Stimulated activated CD8-positive, alpha-beta memory T cell treated with anti-CD3 and anti-CD28 coated beads, Interleukin-12 subunit alpha, Interleukin-12 subunit beta, amount 100 ng/mL, for 24 hours (primary cell): ENCODE measurements around the gene GCSAM.

Source experiments
- DNase-seq: peaks from one replicate; pipeline ENCODE4 v3.0.0-alpha.2; 2020; ENCODE audit errors: extremely low read depth

Gene GCSAM

DNA sequence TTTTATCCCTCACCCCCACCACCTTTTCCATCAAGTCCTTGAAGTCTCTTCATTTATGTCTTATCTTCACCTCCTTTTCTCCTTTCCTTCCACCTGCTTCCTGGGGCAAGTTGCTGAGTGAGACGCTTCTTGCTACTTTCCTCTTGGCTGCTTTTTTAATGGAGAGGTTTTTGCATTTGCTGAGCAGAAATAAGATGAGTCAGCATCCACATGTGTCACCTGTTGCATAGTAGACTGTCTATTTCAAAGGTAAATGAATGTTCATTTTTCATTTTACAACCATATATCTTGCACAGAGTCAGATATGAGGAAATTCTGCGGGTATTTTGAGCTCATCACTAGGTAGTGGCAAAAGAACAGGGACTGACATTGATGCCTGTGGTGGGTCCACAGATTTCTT, 28.3 kb downstream of the GCSAM start:
- DNase-seq: no peak

- DNase-seq: no peak
Observed at GRCh38 chr3:112101916-112102315, 31.1 kb downstream of the GCSAM start.

GRCh38 chr3:112097378-112097777, 35.7 kb downstream of the GCSAM start:
- DNase-seq: no peak

DNA sequence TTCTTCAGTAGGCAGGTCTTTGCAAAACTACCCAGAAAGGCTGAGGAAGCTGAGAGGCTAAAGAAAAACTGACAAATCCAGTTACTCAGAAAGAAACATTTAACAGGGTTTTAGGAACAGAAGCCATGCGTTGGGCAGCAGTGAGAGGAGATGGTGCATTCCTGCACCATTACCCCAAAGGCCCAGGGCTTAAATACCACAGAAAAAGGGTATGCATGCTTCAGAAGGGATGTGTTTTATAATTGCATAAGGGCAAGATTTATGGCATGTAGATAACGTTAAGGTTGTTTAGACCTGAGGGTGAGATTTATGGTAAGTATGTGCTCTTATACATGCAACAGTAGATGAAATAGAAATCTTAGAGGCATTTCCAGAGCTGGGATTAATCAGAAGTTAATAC, 36.9 kb downstream of the GCSAM start:
- DNase-seq: no peak

DNA sequence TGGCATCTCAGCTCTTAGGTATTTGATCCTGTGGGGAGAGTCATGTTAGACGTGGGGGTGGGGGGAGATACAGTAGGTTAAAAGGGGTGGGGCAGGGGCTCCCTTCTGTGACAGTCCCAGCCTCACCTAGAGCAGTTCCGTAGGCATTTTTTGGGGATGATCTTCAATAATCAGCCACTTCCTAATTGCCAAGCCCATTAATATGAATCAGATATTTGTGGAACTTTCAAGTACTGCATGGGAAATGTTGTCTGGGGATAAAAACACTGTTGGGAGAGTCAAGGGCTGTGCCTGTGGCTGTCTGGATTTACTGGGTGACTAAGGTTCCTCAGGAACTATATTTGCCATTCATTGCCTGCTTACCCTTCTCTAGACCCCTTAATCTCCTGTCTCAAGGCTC, 37.3 kb downstream of the GCSAM start:
- DNase-seq: no peak

- DNase-seq: no peak
Observed at GRCh38 chr3:112093180-112093522, 39.9 kb downstream of the GCSAM start.

- DNase-seq: no peak
Observed at GRCh38 chr3:112092496-112093179, 40.4 kb downstream of the GCSAM start.

- DNase-seq: no peak
Observed at GRCh38 chr3:112090887-112091586, 42.0 kb downstream of the GCSAM start.

- no peak for DNase-seq
Observed at GRCh38 chr3:112089956-112090886, 42.8 kb downstream of the GCSAM start.

DNA sequence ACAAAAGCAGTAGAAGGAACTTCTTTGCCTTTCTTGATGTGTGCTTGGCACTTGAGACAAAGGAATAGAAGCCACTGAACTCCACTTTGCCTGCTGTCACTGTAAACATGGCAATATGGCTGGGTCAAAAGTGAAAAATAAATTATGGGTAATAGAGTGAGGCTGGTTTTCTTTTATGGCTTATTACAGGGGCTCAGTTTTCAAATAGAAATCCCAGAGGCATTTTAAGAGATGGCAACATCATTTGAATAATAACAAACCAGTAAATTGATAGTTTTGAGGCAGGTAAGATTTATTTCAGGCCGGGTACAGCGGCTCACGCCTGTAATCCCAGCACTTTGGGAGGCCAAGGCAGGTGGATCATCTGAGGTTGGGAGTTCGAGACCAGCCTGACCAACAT, 44.1 kb downstream of the GCSAM start:
- DNase-seq: no peak

DNA sequence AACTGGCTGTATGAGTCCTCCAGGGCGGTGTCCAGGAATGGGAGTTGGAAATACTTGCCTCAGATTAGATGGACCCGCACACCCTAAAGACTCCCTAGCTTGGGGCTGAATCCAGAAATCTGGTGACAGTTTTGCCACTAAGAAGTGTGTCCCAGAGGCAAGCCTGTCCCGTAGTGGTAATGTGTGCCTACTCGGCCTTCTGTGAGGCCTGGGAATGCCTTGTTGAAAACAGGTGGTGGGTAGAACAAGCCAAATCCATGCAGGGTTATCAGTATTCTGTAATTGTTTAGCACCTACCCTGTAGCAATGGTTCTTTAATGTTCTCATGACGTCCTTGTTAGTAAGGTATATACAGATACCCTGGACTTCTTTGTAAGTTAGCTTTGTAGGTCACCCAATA, 45.3 kb downstream of the GCSAM start:
- no peak for DNase-seq

DNA sequence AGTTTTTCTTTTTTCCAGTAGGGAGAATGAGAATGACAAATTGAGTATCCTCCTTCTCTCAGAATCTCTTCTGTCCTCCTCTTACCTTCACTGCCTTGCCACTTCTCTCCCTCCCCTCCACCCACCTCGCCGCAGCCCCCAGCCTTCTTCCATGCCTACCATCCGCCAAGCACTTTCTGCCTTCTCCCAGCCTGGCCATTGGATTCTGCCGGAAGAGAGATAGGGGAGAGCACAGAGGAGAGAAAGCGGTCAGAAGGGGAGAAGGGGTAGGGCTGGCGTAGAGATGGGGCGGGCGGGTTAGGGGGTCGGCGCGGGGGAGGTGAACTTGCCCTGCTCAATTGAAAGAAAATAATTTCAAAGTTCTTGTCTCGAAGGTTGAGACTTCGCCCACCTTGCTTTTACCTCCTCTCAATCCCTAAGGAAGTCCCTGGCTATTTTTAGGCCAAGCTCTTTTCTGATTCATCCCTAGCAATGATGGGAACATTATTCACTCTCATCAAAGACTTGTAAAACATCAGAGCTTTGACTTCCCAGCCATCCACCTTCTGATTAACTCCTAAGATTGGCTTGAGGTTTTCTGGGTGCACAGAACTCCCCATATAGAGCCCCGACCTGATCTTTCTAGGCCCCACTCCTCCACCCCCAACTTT, 46.0 kb downstream of the GCSAM start:
- DNase-seq: no peak

- no peak for DNase-seq
Observed at GRCh38 chr3:112086076-112086854, 46.8 kb downstream of the GCSAM start, which contains the start of gene C3orf52. TSS of gene C3orf52 (plus strand) at chr3:112086389. CDS start at chr3:112086408, 19 bp downstream.

DNA sequence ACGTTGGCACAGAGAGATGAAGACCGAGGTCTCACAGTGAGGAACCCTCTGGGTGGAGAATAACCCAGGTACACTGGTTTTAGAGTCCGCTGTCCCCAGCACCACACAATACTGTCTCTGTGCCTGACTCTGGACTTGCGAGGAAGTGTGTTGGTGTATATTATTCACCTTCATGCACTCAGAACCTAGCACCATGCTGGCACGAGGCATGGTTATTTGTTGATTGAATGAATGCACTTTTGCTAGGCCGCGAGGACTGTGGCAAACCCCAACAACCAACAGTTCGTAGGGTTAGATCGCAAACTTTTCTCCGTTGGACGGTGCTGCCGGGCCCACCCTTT, 47.3 kb downstream of the GCSAM start:
- DNase-seq: no peak

DNA sequence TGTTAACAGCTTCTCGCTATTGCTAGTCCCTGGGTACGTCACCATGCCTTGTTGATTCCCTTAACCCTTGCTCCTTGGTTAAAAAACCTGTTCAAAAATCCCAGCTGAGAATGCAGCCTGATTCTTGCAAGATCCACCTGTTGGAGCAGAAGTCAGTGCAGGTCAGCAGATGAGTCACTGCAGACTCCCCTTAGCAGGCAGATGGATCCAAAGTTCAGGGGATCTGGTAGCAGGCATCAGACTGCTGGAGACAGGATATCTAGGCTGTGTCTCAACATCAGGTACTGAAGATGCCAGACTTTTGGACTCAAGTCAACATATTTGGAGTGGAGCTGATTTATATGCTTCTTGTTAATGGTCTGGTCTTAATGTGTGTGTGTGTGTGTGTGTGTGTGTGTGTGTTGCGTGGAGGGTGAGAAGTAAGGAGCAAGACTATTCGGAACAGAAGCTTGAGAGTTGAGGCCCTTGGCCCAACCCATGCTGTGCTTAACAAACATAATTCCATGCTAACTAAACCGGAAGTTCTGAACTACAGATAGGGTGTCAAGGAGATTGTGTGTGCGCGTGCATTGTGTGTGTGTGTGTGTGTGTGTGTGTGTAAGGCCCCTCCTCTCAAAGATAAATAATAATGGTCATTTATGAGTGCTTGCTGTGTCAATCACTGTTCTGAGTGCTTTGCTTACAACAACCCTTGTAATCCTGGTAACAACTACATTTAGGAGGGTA, 47.9 kb downstream of the GCSAM start:
- no peak for DNase-seq

- no peak for DNase-seq
Observed at GRCh38 chr3:112083239-112083638, 49.8 kb downstream of the GCSAM start.

GRCh38 chr3:112078125-112079083, 54.6 kb downstream of the GCSAM start:
- DNase-seq: no peak

DNA sequence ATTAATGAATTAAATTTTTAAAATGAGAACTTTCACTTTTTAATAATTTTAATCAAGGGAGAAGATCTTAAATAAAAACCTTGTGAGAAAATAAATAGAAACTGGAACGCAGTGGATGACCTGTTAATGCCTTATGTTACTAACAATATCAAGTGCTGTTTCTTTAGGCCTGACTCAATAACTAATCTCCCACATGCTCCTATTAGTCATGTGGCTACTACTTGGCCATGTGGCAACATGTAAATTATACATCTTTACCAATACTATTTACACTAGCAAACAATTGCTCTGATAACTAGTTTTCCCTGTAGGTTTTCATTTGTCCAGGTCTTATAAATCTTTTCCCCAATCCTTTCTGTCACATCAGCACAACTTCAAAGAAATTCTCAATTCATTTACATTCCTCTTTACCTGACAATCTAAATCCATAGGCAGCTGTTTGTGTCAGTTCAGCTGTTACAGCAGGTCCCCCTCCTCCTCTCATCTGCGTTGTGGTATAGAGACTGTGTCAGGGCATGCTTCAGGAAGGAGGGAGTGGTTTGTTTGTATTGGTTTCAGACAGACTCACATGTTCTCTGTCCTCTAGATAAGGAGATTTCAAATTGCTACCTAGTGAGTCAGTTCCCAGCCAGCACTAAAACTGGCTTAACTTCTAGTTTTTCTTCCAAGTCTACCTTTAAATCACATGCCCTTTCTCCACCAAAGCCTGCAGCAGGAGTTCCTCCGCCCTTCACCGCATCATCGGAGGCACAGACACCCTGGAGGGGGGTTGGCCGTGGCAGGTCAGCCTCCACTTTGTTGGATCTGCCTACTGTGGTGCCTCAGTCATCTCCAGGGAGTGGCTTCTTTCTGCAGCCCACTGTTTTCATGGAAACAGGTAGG, 58.2 kb downstream of the GCSAM start:
- DNase-seq: no peak
